ENCODE measurements around the gene SPATA31A5.
"Not testable (repeated sequence)": the region's sequence is repeated elsewhere in the genome, so short reads cannot be mapped to it uniquely, and the experiment has no call there.

SPATA31A5 gene

DNA sequence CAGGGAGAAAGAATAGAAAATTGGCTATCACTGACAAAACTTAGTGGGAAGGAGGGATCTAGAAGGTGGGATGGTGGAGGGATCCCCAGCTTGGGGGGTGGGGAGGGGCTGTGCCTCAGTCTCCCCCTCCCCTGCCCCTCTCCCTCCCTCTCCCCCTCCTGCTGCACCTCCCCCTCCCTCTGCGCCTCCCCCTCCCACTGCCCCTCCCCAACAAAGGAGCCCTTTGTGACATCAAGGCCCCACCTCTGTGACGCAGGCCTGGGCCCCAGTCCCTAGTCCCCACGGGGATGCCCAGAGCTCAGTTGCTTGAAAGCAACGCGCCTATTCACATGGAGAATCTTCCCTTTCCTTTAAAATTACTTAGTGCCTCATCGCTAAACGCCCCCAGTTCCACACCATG lies at the start of gene SPATA31A5:
TSS of gene SPATA31A5 (plus strand) at position 301 of the 400 bp plus-strand sequence. CDS start at position 330, 29 bp downstream.
- DNase-seq = not testable (repeated sequence)

DNA sequence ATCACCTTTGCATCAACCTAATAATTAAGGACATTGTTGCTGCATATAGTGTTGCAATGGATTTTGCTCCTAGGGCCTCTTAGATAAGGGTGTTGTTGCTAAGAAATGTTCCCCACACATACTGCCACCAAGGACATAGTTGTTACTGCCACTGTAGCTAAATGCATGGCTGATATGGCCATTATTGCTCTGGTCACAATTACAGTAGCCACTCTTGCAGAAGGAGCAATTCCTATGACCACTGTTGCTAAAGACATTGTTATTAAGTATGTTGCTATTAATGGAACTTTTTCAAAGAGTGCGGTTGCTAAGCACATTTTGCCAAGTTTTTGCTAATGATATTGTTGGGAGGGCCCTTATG lies 48.8 kb downstream of the SPATA31A5 start:
- not testable (repeated sequence) for DNase-seq

GRCh38 chr9:60966382-60966781 lies 52.2 kb downstream of the SPATA31A5 start:
- not testable (repeated sequence) for DNase-seq

Measured in NCI-H1417 (cell line).